H1 (cell line): ENCODE results near the gene PLSCR1. TPM values are rescaled to one million over a fixed set of nuclear protein-coding genes. Genes with fewer than 3 reads are reported as not detected.

Experiments used
- CTCF ChIA-PET: fragments of 300-600 bp; sonication (Branson Sonifier 250); formaldehyde crosslinking; loops from one replicate; lab custom pipeline; 2021; ENCODE audit not compliant: partially characterized antibody; lab: Charles Lee
- POLR2A ChIA-PET: fragments of 300-600 bp; sonication (Branson Sonifier 250); formaldehyde crosslinking; loops from one replicate; lab custom pipeline; 2021; ENCODE audit warnings: inconsistent platforms; ENCODE audit not compliant: partially characterized antibody; lab: Charles Lee
- DNase-seq, 2 experiments: peaks; one replicate each; pipeline versions ENCODE4 v3.0.0 to v3.0.0-alpha.2; 2010 to 2022; ENCODE audit warnings: low spot score in 2 of 2, low read depth in 1 of 2, mixed read lengths in 1 of 2
- FAIRE-seq: peaks from 2 replicates; lab custom pipeline; 2011; peaks lifted over from hg19 to GRCh38; lab: Jason Lieb, UNC
- H2AFZ ChIP-seq: 2 replicates; pipeline ENCODE4 v1.8.1; 2012; ENCODE audit warnings: low read length, inconsistent platforms
- H2AK5ac ChIP-seq: 2 replicates; pipeline ENCODE4 v1.6.1; 2013; ENCODE audit warnings: low read depth, low read length
- H2BK120ac ChIP-seq: replicated peaks from 2 replicates; pipeline ENCODE3; 2013; ENCODE audit warnings: low read depth, low read length, inconsistent platforms
- H2BK12ac ChIP-seq: 2 replicates; pipeline ENCODE4 v1.6.1; 2013; ENCODE audit warnings: low read depth, low read length
- H2BK15ac ChIP-seq: 2 replicates; pipeline ENCODE4 v1.6.1; 2013; ENCODE audit warnings: low read length
- H2BK20ac ChIP-seq: 2 replicates; pipeline ENCODE4 v1.6.1; 2013; ENCODE audit warnings: low read length
- H2BK5ac ChIP-seq: 2 replicates; pipeline ENCODE4 v1.6.1; 2013; ENCODE audit warnings: low read depth, low read length
- H3K14ac ChIP-seq: 2 replicates; pipeline ENCODE4 v1.6.1; 2013; ENCODE audit warnings: inconsistent platforms; ENCODE audit not compliant: insufficient read length
- H3K18ac ChIP-seq: 2 replicates; pipeline ENCODE4 v1.6.1; 2013; ENCODE audit warnings: low read length; ENCODE audit errors: extremely low read depth
- H3K23ac ChIP-seq: 2 replicates; pipeline ENCODE4 v1.6.1; 2013; ENCODE audit warnings: inconsistent platforms; ENCODE audit not compliant: insufficient read length
- H3K23me2 ChIP-seq: 2 replicates; pipeline ENCODE4 v1.6.1; 2013; ENCODE audit warnings: low read depth, low read length
- H3K27ac ChIP-seq: 2 replicates; pipeline ENCODE4 v1.6.1; 2011; ENCODE audit warnings: low read depth, low read length, inconsistent platforms
- H3K27me3 ChIP-seq, 4 experiments: replicated peaks in 1 of 4; 1 replicate in 1 of 4; 2 replicates in 3 of 4; pipeline versions ENCODE4 v1.6.1 to v1.8.1; 2011 to 2013; ENCODE audit warnings: low read length in 3 of 4, mild to moderate bottlenecking in 3 of 4, inconsistent platforms in 2 of 4, mixed read lengths in 2 of 4, moderate library complexity in 1 of 4; ENCODE audit not compliant: control insufficient read depth in 3 of 4, insufficient read depth in 3 of 4; ENCODE audit errors: extremely low read depth in 1 of 4
- H3K36me3 ChIP-seq, 4 experiments: 2 replicates each; pipeline versions ENCODE4 v1.6.1 to v1.8.1; 2011 to 2013; ENCODE audit warnings: mild to moderate bottlenecking in 4 of 4, low read length in 3 of 4, moderate library complexity in 2 of 4, control low read depth in 1 of 4, inconsistent platforms in 1 of 4; ENCODE audit not compliant: insufficient read depth in 4 of 4, control insufficient read depth in 2 of 4
- H3K4ac ChIP-seq: replicated peaks from 2 replicates; pipeline ENCODE3; 2013; ENCODE audit warnings: low read length, low read depth, mixed read lengths, inconsistent platforms; ENCODE audit not compliant: insufficient read length
- H3K4me1 ChIP-seq, 4 experiments: replicated peaks in 1 of 4; 1 replicate in 1 of 4; 2 replicates in 3 of 4; pipeline versions ENCODE4 v1.6.1 to v1.8.1; 2011 to 2013; ENCODE audit warnings: low read length in 3 of 4, inconsistent platforms in 2 of 4, mixed read lengths in 1 of 4; ENCODE audit not compliant: insufficient read depth in 4 of 4, control insufficient read depth in 3 of 4
- H3K4me2 ChIP-seq, 2 experiments: 2 replicates each; pipeline versions ENCODE4 v1.6.1 to v1.8.1; 2011 to 2013; ENCODE audit warnings: low read depth in 2 of 2, low read length in 2 of 2, control low read depth in 1 of 2, inconsistent platforms in 1 of 2, mild to moderate bottlenecking in 1 of 2; ENCODE audit not compliant: insufficient read depth in 1 of 2
- H3K4me3 ChIP-seq, 4 experiments: fragments of 200-600, 300-600 bp in 1 of 4; sonication (generic), shearing (Covaris generic), sonication (Bioruptor Twin) in 1 of 4; 2 replicates each; pipeline versions ENCODE4 v1.5.1 to v1.8.1; 2011 to 2016; ENCODE audit warnings: low read length in 4 of 4, low read depth in 3 of 4, control low read depth in 2 of 4, inconsistent platforms in 2 of 4, mild to moderate bottlenecking in 2 of 4, mixed read lengths in 1 of 4, moderate library complexity in 1 of 4; ENCODE audit not compliant: insufficient read depth in 2 of 4; ENCODE audit errors: extremely low read depth in 1 of 4
- H3K56ac ChIP-seq: replicated peaks from 2 replicates; pipeline ENCODE3; 2013; ENCODE audit warnings: low read depth, mild to moderate bottlenecking, mixed read lengths, low read length, inconsistent platforms; ENCODE audit not compliant: insufficient read length
- H3K79me1 ChIP-seq: 2 replicates; pipeline ENCODE4 v1.6.1; 2013; ENCODE audit warnings: low read depth, low read length, control low read depth
- H3K79me2 ChIP-seq, 2 experiments: 2 replicates each; pipeline versions ENCODE4 v1.6.1 to v1.8.1; 2012 to 2013; ENCODE audit warnings: low read length in 2 of 2, mild to moderate bottlenecking in 2 of 2, inconsistent platforms in 1 of 2; ENCODE audit not compliant: insufficient read depth in 2 of 2, control insufficient read depth in 1 of 2
- H3K9ac ChIP-seq, 4 experiments: replicated peaks in 1 of 4; 1 replicate in 1 of 4; 2 replicates in 3 of 4; pipeline versions ENCODE4 v1.6.1 to v1.8.1; 2011 to 2013; ENCODE audit warnings: low read depth in 3 of 4, low read length in 3 of 4, control low read depth in 2 of 4, mild to moderate bottlenecking in 2 of 4, moderate library complexity in 2 of 4, inconsistent platforms in 1 of 4; ENCODE audit errors: extremely low read depth in 1 of 4
- H3K9me3 ChIP-seq, 2 experiments: 2 replicates each; pipeline versions ENCODE4 v1.6.1 to v1.8.1; 2012 to 2013; ENCODE audit warnings: mild to moderate bottlenecking in 2 of 2, moderate library complexity in 2 of 2, control low read depth in 1 of 2, inconsistent platforms in 1 of 2, low read depth in 1 of 2, low read length in 1 of 2, mixed read lengths in 1 of 2; ENCODE audit not compliant: insufficient read depth in 2 of 2
- H4K20me1 ChIP-seq, 2 experiments: replicated peaks in 1 of 2; 2 replicates each; pipeline versions ENCODE3 to v1.8.1; 2011 to 2013; ENCODE audit warnings: inconsistent platforms in 2 of 2, low read length in 2 of 2, mild to moderate bottlenecking in 1 of 2; ENCODE audit not compliant: insufficient read depth in 2 of 2, control insufficient read depth in 1 of 2
- H4K5ac ChIP-seq: 2 replicates; pipeline ENCODE4 v1.6.1; 2013; ENCODE audit warnings: low read length, low read depth, mixed read lengths, inconsistent platforms; ENCODE audit not compliant: insufficient read length
- H4K8ac ChIP-seq: 2 replicates; pipeline ENCODE4 v1.8.0; 2013; ENCODE audit warnings: mild to moderate bottlenecking, moderate library complexity, low read length, inconsistent platforms; ENCODE audit not compliant: insufficient read depth; ENCODE audit errors: extremely low read depth
- H4K91ac ChIP-seq: replicated peaks from 2 replicates; pipeline ENCODE3; 2013; ENCODE audit warnings: low read length, mixed read lengths, inconsistent platforms; ENCODE audit not compliant: insufficient read length
- BACH1 ChIP-seq: IDR thresholded peaks from 2 replicates; pipeline ENCODE4 v1.6.1; 2012; ENCODE audit warnings: low read length, improper control_type of control experiment
- CTCF ChIP-seq, 3 experiments: IDR thresholded peaks; 1 replicate in 2 of 3; 2 replicates in 1 of 3; pipeline versions ENCODE4 v1.5.1 to v1.6.1; 2011; ENCODE audit warnings: low read length in 3 of 3, mild to moderate bottlenecking in 3 of 3, inconsistent platforms in 2 of 3, low read depth in 1 of 3, moderate library complexity in 1 of 3; ENCODE audit not compliant: insufficient read depth in 1 of 3; ENCODE audit errors: control extremely low read depth in 1 of 3
- EP300 ChIP-seq, 2 experiments: IDR thresholded peaks; 1 replicate in 1 of 2; 2 replicates in 1 of 2; pipeline ENCODE4 v1.6.1; 2011 to 2012; ENCODE audit warnings: low read depth in 2 of 2, low read length in 2 of 2, mild to moderate bottlenecking in 2 of 2, borderline replicate concordance in 1 of 2, inconsistent platforms in 1 of 2, moderate library complexity in 1 of 2
- POU5F1 ChIP-seq: IDR thresholded peaks from 2 replicates; pipeline ENCODE4 v1.6.1; 2011; ENCODE audit warnings: low read depth, mild to moderate bottlenecking, low read length, moderate library complexity
- TEAD4 ChIP-seq: IDR thresholded peaks from 2 replicates; pipeline ENCODE4 v1.6.1; 2012; ENCODE audit warnings: low read depth, low read length, inconsistent platforms, mixed read lengths
- WGBS, 2 experiments: shearing (Covaris generic) in 1 of 2; methylation state at CpG; one replicate each; pipeline versions ENCODE4 v1.1.6 to v1.1.7; 2013 to 2015; ENCODE audit warnings: low lambda C conversion rate in 2 of 2, mixed read lengths in 2 of 2, inconsistent platforms in 1 of 2, low coverage in 1 of 2, missing lambda C conversion rate in 1 of 2; ENCODE audit not compliant: insufficient replicate concordance in 2 of 2, insufficient coverage in 1 of 2, insufficient read length in 1 of 2; ENCODE audit errors: extremely low coverage in 1 of 2, missing lambda C conversion rate in 1 of 2; 5-methylcytosine and 5-hydroxymethylcytosine counted together
- polyA plus RNA-seq, 7 experiments: library from polyadenylated mRNA; depleted of rRNA in 3 of 7; stranded (reverse) in 5 of 7; unstranded in 2 of 7; fragments of >200 nt in 5 of 7; fragments of 200-250 nt in 2 of 7; gene quantifications; 1 replicate in 5 of 7; 2 replicates in 1 of 7; 4 replicates in 1 of 7; pipeline versions ENCODE4 v1.2.1 to v1.2.3, GENCODE V29; 2011 to 2013; ENCODE audit warnings: missing spikeins in 2 of 7, mixed read lengths in 2 of 7
- total RNA-seq: library from RNA; stranded (reverse); fragmentation: NEBNext Ultra II Directional; extraction: Animal tissue kit (Norgen Biotek cat#: 25700); gene quantifications from 2 replicates; pipeline ENCODE4 v1.2.1, GENCODE V29; 2021

PLSCR1 gene
- total and polyA plus RNA-seq, 2 of the 8 experiments (the other 6 are each of a cell fraction or from before 2014, with no cell fraction given), result 32.2 to 48.5 TPM

GRCh38 chr3:146539315-146539714 lies 5.1 kb downstream of the PLSCR1 start:
- Histone ChIP-seq H2BK15ac (no peak overlapping the region), H3K18ac (no peak overlapping the region), H3K14ac (no peak overlapping the region), H3K4me2 (no peak overlapping the region), H3K9me3 (peaks cover 7 to 9% of the 10 kb centered on the region in 2 experiments), H4K5ac (no peak overlapping the region), H3K36me3 (peaks cover 0 to 9% (median 6%) of the 10 kb centered on the region in 4 experiments; a peak in 5 of 8 replicates), H3K23ac (no peak overlapping the region), H3K79me1 (peaks cover 3% of the 10 kb centered on the region), H3K4me1 (peaks cover 0 to 6% (median 3%) of the 10 kb centered on the region in 4 experiments; a peak in 2 of 7 replicates), H3K56ac (no peak overlapping the region), H3K4ac (no peak overlapping the region), H3K27ac (no peak overlapping the region), H2BK5ac (no peak overlapping the region), H2AK5ac (no peak overlapping the region), H2BK12ac (no peak overlapping the region), H2AFZ (no peak overlapping the region), H4K20me1 (peaks cover 0 to 5% of the 10 kb centered on the region in 2 experiments), H3K9ac (no peak overlapping the region), H4K8ac (no peak overlapping the region), H2BK20ac (no peak overlapping the region), H3K23me2 (no peaks in the 10 kb centered on the region; the same call in 1 of the 2 replicates), H3K27me3 (no peaks in the 10 kb centered on the region), H2BK120ac (no peak overlapping the region), H4K91ac (no peak overlapping the region), H3K4me3 (no peak overlapping the region), H3K79me2 (peaks cover 0 to 57% of the 10 kb centered on the region in 2 experiments; a peak in 2 of 4 replicates)
- TF ChIP-seq EP300 (IDR thresholded peaks at IDR 0.05; ENCODE audit: borderline replicate concordance in 1 of 2, low read depth in 2 of 2, low read length in 2 of 2) (no peak), BACH1 (no peak), CTCF (IDR thresholded peaks at IDR 0.05; ENCODE audit: control extremely low read depth in 1 of 3, insufficient read depth in 1 of 3, low read depth in 1 of 3, low read length in 3 of 3) (no peak), POU5F1 (no peak), TEAD4 (no peak)
- ChIA-PET CTCF (interaction anchor here (1.0 kb wide), 1 partner anchor 48 kb away, joined by 3 read pairs; no protein-coding TSS in a partner anchor), POLR2A (no interaction called here)
- FAIRE-seq (no peak), DNase-seq (no peak)
- WGBS, 2 experiments, result 88% methylated on average over 3 of the region's 3 CpGs; no CpG with 5 or more reads in 1 of the 2 experiments
